HG03066 (cell line): ENCODE data around the gene EFHC2.

ENCODE experiments used
- ATAC-seq: cut with Tn5 transposase; IDR thresholded peaks from one replicate; pipeline ENCODE4 v1.9.1; 2021; ENCODE audit warnings: low read depth; ENCODE audit not compliant: unreplicated experiment

EFHC2 gene

GRCh38 chrX:44343412-44344141 is at the start of gene EFHC2:
EFHC2 (minus strand) TSS chrX:44343672; CDS start chrX:44343588, 84 bp downstream.
- no peak for ATAC-seq

GRCh38 chrX:44392767-44393166 is 49.3 kb upstream of the EFHC2 start:
- no peak for ATAC-seq

- ATAC-seq, result no peak
These were observed 41.3 kb upstream of the EFHC2 start for GRCh38 chrX:44384688-44385338.

GRCh38 chrX:44382871-44383270 is 39.4 kb upstream of the EFHC2 start:
- no peak for ATAC-seq

GRCh38 chrX:44352758-44353157 is 9.3 kb upstream of the EFHC2 start:
- no peak for ATAC-seq

GRCh38 chrX:44349561-44349960 is 6.1 kb upstream of the EFHC2 start:
- ATAC-seq, result no peak

- ATAC-seq, result no peak
These were observed 1.2 kb upstream of the EFHC2 start for GRCh38 chrX:44344687-44345086.

- no peak for ATAC-seq
These were observed 722 bp upstream of the EFHC2 start for GRCh38 chrX:44344194-44344593.

GRCh38 chrX:44342866-44343265 is 606 bp downstream of the EFHC2 start:
- no peak for ATAC-seq

GRCh38 chrX:44338361-44338760 is 5.1 kb downstream of the EFHC2 start:
- no peak for ATAC-seq

GRCh38 chrX:44332437-44332836 is 11.0 kb downstream of the EFHC2 start:
- ATAC-seq, result no peak

GRCh38 chrX:44330227-44330626 is 13.2 kb downstream of the EFHC2 start:
- ATAC-seq, result no peak

GRCh38 chrX:44319550-44319949 is 23.9 kb downstream of the EFHC2 start:
- ATAC-seq, result no peak

- ATAC-seq, result no peak
These were observed 26.3 kb downstream of the EFHC2 start for GRCh38 chrX:44317181-44317580.

- no peak for ATAC-seq
These were observed 28.7 kb downstream of the EFHC2 start for GRCh38 chrX:44314808-44315207.

GRCh38 chrX:44314259-44314734 is 29.2 kb downstream of the EFHC2 start:
- no peak for ATAC-seq

GRCh38 chrX:44312421-44312820 is 31.1 kb downstream of the EFHC2 start:
- no peak for ATAC-seq

- no peak for ATAC-seq
These were observed 33.2 kb downstream of the EFHC2 start for GRCh38 chrX:44310227-44310626.

- no peak for ATAC-seq
These were observed 34.6 kb downstream of the EFHC2 start for GRCh38 chrX:44308869-44309268.

GRCh38 chrX:44306356-44306755 is 37.1 kb downstream of the EFHC2 start:
- ATAC-seq, result no peak

GRCh38 chrX:44305921-44306320 is 37.6 kb downstream of the EFHC2 start:
- ATAC-seq, result no peak

GRCh38 chrX:44303119-44303518 is 40.4 kb downstream of the EFHC2 start:
- no peak for ATAC-seq
